Endothelial cell of umbilical vein (primary cell): Measurements from ENCODE around the gene CLASRP.

ENCODE experiments used
- CTCF ChIP-seq, 2 donors: IDR thresholded peaks; 1 replicate in 1 of 2; 2 replicates in 1 of 2; pipeline ENCODE4 v1.5.1; 2011; ENCODE audit warnings: low read length in 2 of 2, mild to moderate bottlenecking in 2 of 2, moderate library complexity in 2 of 2, control low read depth in 1 of 2, inconsistent platforms in 1 of 2, low read depth in 1 of 2; ENCODE audit not compliant: insufficient read depth in 1 of 2; ENCODE audit errors: extremely low read depth in 1 of 2
- EZH2 ChIP-seq: IDR thresholded peaks from 2 replicates; pipeline ENCODE4 v1.6.1; 2012; ENCODE audit warnings: borderline replicate concordance, low read depth, mild to moderate bottlenecking, moderate library complexity, low read length, inconsistent platforms; ENCODE audit not compliant: severe bottlenecking
- FOS ChIP-seq: IDR thresholded peaks from 2 replicates; pipeline ENCODE4 v1.6.1; 2011; ENCODE audit warnings: mild to moderate bottlenecking, low read length, moderate library complexity, borderline replicate concordance; ENCODE audit not compliant: insufficient read depth
- MYC ChIP-seq: IDR thresholded peaks from one replicate; pipeline ENCODE4 v1.6.1; 2011; ENCODE audit warnings: mild to moderate bottlenecking, low read depth, low read length
- POLR2A ChIP-seq: IDR thresholded peaks from 2 replicates; pipeline ENCODE4 v1.6.1; 2012; ENCODE audit warnings: low read depth, mild to moderate bottlenecking, control low read depth, low read length
- POLR2AphosphoS5 ChIP-seq: IDR thresholded peaks from 2 replicates; pipeline ENCODE4 v1.6.1; 2012; ENCODE audit warnings: low read depth, mild to moderate bottlenecking, control low read depth, low read length, moderate library complexity; ENCODE audit not compliant: insufficient read depth

GRCh38 chr19:45097450-45097775, 58.6 kb downstream of the CLASRP start:
- no peak for TF ChIP-seq POLR2AphosphoS5
- TF ChIP-seq POLR2A, result no peak
- TF ChIP-seq CTCF (IDR thresholded peaks at IDR 0.05; ENCODE audit: extremely low read depth in 1 of 2, insufficient read depth in 1 of 2, low read depth in 1 of 2, low read length in 2 of 2), result no peak
- TF ChIP-seq EZH2, result no peak
- no peak for TF ChIP-seq MYC
- no peak for TF ChIP-seq FOS
